ENCODE results near the gene SOX2. TPM values are rescaled to one million over a fixed set of nuclear protein-coding genes. Genes with fewer than 3 reads are reported as not detected.

Gene SOX2
- total RNA-seq, 1 experiment from 2014 or later: 0.39 TPM

DNA sequence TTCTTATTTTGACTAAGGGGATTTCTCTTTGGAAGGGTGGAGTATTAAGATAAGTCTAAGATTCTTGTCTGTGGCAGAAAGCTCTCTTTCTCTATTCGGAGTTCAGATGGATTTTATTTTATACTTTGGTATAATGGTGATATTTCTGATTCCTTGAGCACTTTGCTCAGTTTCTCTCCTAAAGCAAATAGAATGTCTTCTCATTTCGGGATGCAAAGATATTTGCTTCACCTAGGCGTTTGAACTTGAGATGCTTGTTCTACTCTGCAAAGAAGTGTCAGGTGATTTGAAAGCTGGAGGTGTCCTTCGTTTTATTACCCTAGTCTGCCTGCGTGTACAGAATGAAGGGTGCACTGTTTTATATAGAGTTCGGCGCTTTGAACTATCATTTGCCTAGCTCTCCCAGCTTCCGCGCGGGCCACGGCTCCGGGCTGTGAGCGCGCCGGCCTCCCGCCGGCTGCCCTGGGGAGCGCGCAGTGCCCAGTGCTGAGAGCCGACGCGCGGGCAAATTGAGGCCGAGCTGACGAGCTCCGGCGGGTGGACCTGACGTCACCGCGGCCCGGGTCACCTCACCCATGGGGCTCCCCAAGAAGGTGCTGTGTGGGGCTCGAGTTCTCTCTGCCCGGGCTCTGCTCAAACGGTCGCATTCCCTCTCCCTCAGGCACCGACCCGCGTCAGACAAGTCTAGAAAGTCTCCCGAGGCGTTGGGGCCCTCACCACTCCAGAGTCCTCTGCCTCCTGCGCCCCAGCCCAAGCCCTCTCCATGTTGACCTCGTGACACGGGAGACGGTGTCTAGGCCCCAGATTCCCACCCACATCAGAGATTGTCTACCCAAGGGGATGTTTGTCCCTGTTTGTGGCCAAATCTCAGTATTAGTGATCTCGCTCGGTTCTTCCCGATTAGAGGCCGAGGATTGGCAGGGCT is 7.5 kb downstream of the SOX2 start:
- BruUV-seq (replicated peaks): no TSS peak
- intact Hi-C loops (cut with micrococcal nuclease; ENCODE audit: unreplicated experiment): no loop called here
- ATAC-seq (peak; percentile 58), DNase-seq (ENCODE audit: low read depth, low spot score) (no peak)
- Histone ChIP-seq H3K4me1 (ENCODE audit: control insufficient read depth, insufficient read depth, low read length) (no peaks in the 10 kb centered on the region), H3K36me3 (ENCODE audit: control insufficient read depth, insufficient read depth, low read length) (no peaks in the 10 kb centered on the region), H3K27me3 (ENCODE audit: control insufficient read depth, insufficient read depth, low read length) (peaks cover 30% of the 10 kb centered on the region), H3K9me3 (ENCODE audit: control insufficient read depth, insufficient read depth, low read depth, low read length) (no peaks in the 10 kb centered on the region), H3K4me3 (ENCODE audit: low read depth in 2 of 2, low read length in 2 of 2) (no peak overlapping the region; a peak in 1 of 4 replicates), H3K27ac (ENCODE audit: low read length) (no peak overlapping the region)
- ChIA-PET POLR2A (no interaction called here), CTCF (no interaction called here)
- no peak for TF ChIP-seq TCF7L2 (IDR thresholded peaks at IDR 0.05; ENCODE audit: low read depth, low read length)
- TF ChIP-seq SIN3A (IDR thresholded peaks at IDR 0.05; ENCODE audit: borderline replicate concordance, insufficient read depth, low read depth, low read length): no peak
- TF ChIP-seq, protein P1, sequence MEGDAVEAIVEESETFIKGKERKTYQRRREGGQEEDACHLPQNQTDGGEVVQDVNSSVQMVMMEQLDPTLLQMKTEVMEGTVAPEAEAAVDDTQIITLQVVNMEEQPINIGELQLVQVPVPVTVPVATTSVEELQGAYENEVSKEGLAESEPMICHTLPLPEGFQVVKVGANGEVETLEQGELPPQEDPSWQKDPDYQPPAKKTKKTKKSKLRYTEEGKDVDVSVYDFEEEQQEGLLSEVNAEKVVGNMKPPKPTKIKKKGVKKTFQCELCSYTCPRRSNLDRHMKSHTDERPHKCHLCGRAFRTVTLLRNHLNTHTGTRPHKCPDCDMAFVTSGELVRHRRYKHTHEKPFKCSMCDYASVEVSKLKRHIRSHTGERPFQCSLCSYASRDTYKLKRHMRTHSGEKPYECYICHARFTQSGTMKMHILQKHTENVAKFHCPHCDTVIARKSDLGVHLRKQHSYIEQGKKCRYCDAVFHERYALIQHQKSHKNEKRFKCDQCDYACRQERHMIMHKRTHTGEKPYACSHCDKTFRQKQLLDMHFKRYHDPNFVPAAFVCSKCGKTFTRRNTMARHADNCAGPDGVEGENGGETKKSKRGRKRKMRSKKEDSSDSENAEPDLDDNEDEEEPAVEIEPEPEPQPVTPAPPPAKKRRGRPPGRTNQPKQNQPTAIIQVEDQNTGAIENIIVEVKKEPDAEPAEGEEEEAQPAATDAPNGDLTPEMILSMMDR (IDR thresholded peaks at IDR 0.05): no peak
- no peak for TF ChIP-seq POLR2AphosphoS5 (IDR thresholded peaks at IDR 0.05; ENCODE audit: low read depth, low read length)
- TF ChIP-seq, protein P2, sequence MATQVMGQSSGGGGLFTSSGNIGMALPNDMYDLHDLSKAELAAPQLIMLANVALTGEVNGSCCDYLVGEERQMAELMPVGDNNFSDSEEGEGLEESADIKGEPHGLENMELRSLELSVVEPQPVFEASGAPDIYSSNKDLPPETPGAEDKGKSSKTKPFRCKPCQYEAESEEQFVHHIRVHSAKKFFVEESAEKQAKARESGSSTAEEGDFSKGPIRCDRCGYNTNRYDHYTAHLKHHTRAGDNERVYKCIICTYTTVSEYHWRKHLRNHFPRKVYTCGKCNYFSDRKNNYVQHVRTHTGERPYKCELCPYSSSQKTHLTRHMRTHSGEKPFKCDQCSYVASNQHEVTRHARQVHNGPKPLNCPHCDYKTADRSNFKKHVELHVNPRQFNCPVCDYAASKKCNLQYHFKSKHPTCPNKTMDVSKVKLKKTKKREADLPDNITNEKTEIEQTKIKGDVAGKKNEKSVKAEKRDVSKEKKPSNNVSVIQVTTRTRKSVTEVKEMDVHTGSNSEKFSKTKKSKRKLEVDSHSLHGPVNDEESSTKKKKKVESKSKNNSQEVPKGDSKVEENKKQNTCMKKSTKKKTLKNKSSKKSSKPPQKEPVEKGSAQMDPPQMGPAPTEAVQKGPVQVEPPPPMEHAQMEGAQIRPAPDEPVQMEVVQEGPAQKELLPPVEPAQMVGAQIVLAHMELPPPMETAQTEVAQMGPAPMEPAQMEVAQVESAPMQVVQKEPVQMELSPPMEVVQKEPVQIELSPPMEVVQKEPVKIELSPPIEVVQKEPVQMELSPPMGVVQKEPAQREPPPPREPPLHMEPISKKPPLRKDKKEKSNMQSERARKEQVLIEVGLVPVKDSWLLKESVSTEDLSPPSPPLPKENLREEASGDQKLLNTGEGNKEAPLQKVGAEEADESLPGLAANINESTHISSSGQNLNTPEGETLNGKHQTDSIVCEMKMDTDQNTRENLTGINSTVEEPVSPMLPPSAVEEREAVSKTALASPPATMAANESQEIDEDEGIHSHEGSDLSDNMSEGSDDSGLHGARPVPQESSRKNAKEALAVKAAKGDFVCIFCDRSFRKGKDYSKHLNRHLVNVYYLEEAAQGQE (IDR thresholded peaks at IDR 0.05; ENCODE audit: insufficient read depth in 1 of 2, low read depth in 2 of 2, low read length in 1 of 2): no peak
- in situ Hi-C loops (cut with HindIII; ENCODE audit: low pct_unique_long_range_greater_than_20kb, low sequenced_read_pairs): no loop called here

DNA sequence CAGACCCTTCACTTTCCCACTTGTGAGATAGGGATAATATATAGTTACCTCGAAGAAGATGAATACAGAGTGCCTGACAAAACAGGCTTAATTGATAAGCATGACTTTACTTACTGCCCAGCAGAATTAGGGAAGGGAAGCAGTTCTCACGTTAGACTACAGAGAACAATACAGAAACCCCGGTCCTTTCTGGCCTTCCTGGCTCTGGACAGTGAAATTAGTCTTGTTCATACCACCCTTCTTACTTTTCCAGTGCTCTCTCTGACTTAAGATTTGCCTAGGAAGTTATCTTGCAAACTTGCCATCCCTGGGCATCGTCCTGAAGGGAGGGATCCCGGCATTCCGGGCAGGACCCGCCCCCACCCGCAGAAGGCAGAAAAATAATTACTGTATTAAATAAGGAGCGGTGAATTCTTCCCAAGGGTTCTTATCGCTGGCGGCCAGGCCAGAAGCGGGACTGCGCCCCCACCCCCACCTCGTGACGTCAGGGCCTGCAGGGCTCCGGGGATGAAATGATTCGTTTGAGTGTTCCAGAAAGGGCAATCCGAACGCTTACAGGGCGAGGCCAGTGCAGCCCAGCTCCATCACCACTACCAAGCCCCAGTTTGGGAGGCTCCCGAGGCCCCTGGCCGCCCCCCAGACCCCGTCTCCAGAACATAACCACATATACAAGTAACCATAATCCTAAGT is 8.4 kb downstream of the SOX2 start:
- ATAC-seq (no peak), DNase-seq (ENCODE audit: low read depth, low spot score) (no peak)
- Histone ChIP-seq H3K36me3 (ENCODE audit: control insufficient read depth, insufficient read depth, low read length) (no peaks in the 10 kb centered on the region), H3K27ac (ENCODE audit: low read length) (no peak overlapping the region), H3K27me3 (ENCODE audit: control insufficient read depth, insufficient read depth, low read length) (peaks cover 25% of the 10 kb centered on the region), H3K4me1 (ENCODE audit: control insufficient read depth, insufficient read depth, low read length) (no peaks in the 10 kb centered on the region), H3K4me3 (ENCODE audit: low read depth in 2 of 2, low read length in 2 of 2) (no peak overlapping the region), H3K9me3 (ENCODE audit: control insufficient read depth, insufficient read depth, low read depth, low read length) (no peaks in the 10 kb centered on the region)
- ChIA-PET CTCF (no interaction called here), POLR2A (no interaction called here)
- intact Hi-C loops (cut with micrococcal nuclease; ENCODE audit: unreplicated experiment): no loop called here
- in situ Hi-C loops (cut with HindIII; ENCODE audit: low pct_unique_long_range_greater_than_20kb, low sequenced_read_pairs): no loop called here
- TF ChIP-seq SIN3A (IDR thresholded peaks at IDR 0.05; ENCODE audit: borderline replicate concordance, insufficient read depth, low read depth, low read length) (no peak), POLR2AphosphoS5 (IDR thresholded peaks at IDR 0.05; ENCODE audit: low read depth, low read length) (no peak), TCF7L2 (IDR thresholded peaks at IDR 0.05; ENCODE audit: low read depth, low read length) (no peak)
- TF ChIP-seq, protein P1 (IDR thresholded peaks at IDR 0.05): no peak
- TF ChIP-seq, protein P2 (IDR thresholded peaks at IDR 0.05; ENCODE audit: insufficient read depth in 1 of 2, low read depth in 2 of 2, low read length in 1 of 2): no peak
- no TSS peak for BruUV-seq (replicated peaks)
